Tongue (tissue), 3 donors: ENCODE data around the gene BEND6. TPM values are rescaled to one million over a fixed set of nuclear protein-coding genes. Genes with fewer than 3 reads are reported as not detected.
A peak's percentile ranks its signal among the peaks of the same experiment; 100 is the strongest.
"Not testable (repeated sequence)": the region's sequence is repeated elsewhere in the genome, so short reads cannot be mapped to it uniquely, and the experiment has no call there.

ENCODE experiments used
- DNase-seq: peaks from one replicate; pipeline ENCODE4 v3.0.0-alpha.2; 2015
- small RNA-seq: library from RNA; depleted of rRNA; stranded (forward); fragments of <200 nt; gene quantifications from one replicate; pipeline ENCODE3, GENCODE V24; 2014; ENCODE audit warnings: low replicate concordance
- total RNA-seq: library from RNA; depleted of rRNA; stranded (reverse); fragments of >200 nt; gene quantifications from one replicate; pipeline ENCODE4 v1.2.3, GENCODE V29; 2014

The BEND6 gene
- total RNA-seq, 1 donor from 2014 or later, result 4.9 TPM

DNA sequence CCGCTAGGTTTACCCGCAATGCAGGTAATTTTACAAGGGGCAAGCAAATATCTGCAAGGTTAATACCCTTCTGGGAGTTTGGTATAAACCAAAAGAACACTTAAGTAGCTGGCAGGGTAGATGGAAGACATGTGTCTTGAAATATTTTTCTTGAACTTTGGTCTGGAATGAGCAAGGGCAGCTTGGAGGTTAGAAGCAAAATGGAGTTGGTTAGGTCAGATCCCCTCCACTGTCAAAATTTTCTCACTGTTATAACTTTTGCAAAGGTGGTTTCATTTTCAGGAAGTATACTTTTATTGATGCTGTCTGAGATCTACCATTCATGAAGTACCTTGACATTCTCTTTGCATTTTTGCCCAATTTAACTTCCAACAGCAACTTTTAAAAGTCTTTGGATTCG, 78.3 kb downstream of the BEND6 start:
- DNase-seq, result no peak

DNA sequence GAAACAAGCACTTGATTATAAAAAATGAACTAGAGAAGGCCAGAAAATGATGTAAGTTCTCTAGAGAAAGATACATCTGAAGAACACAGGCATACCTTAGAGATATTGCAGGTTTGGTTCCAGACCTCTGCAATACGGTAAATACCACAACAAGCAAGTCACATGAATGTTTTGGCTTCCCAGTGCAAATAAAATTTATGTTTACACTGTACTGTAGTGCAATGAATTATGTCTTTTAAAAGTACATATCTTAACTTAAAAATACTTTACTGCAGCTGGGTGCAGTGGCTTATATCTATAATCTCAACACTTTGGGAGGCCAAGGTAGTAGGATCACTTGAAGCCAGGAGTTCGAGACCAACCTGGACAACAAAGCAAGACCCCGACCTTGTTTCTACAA, 80.6 kb downstream of the BEND6 start:
- no peak for DNase-seq

DNA sequence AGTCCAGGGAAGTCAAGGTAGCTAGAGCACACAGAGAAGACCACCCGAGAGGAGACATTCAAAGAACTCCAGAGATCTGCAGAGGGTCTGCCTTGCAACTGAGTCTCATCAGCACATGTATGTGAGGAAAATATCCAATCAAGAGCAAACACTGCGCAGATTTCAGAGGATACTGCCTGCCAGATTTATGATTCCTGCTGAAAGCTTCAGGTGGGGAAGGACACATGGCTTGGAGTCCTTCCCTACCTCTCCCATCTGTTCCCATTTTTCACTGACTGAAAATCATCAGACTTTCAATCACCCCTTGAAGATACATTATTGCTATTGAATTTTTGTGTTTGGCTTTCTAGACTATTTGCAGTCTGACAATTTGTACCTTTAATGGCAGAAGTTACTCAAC, 84.0 kb downstream of the BEND6 start:
- no peak for DNase-seq

DNA sequence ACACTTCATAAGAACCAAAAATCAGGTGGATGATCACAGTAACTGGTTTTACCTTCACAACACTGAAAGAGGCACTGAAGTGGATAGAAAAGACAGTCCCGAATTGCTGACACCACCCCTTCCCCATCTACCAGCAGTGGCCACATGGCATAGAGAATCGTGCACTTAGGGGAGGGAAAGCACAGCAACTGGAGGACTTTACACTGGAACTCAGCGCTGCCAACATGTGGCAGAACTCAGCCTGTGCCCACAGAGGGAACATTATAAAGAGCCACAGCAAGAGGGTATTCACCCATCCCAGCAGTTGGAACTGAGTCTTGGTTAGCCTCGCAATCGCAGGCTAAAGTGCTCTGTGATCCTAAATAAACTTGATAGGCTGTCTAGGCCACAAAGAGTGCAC, 85.1 kb downstream of the BEND6 start:
- no peak for DNase-seq

DNA sequence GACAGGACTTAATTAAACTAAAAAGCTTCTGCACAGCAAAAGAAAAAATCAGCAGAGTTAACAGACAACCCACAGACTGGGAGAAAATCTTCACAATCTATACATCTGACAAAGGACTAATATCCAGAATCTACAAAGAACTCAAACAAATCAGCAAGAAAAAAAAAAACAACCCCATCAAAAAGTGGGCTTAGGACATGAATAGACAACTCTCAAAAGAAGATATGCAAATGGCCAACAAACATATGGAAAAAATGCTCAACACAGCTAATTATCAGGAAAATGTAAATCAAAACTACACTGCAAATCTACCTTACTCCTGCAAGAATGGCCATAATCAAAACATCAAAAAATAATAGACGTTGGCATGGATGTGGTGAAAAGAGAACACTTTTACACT, 89.2 kb downstream of the BEND6 start:
- DNase-seq, result not testable (repeated sequence)

DNA sequence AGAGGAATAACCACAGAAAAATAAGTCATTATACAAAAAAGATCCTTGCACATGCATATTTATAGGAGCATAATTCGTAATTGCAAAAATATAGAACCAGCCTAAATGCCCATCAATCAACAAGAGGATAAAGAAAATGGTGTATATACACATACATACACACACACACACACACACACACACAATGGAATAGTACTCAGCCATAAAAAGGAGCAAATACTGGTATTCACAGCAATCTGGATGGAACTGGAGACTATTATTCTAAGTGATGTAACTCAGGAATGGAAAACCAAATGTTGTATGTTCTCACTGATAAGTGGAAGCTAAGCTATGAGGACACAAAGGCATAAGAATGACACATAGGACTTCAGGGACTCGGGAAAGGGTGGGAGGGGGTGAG, 89.7 kb downstream of the BEND6 start:
- DNase-seq, result no peak

DNA sequence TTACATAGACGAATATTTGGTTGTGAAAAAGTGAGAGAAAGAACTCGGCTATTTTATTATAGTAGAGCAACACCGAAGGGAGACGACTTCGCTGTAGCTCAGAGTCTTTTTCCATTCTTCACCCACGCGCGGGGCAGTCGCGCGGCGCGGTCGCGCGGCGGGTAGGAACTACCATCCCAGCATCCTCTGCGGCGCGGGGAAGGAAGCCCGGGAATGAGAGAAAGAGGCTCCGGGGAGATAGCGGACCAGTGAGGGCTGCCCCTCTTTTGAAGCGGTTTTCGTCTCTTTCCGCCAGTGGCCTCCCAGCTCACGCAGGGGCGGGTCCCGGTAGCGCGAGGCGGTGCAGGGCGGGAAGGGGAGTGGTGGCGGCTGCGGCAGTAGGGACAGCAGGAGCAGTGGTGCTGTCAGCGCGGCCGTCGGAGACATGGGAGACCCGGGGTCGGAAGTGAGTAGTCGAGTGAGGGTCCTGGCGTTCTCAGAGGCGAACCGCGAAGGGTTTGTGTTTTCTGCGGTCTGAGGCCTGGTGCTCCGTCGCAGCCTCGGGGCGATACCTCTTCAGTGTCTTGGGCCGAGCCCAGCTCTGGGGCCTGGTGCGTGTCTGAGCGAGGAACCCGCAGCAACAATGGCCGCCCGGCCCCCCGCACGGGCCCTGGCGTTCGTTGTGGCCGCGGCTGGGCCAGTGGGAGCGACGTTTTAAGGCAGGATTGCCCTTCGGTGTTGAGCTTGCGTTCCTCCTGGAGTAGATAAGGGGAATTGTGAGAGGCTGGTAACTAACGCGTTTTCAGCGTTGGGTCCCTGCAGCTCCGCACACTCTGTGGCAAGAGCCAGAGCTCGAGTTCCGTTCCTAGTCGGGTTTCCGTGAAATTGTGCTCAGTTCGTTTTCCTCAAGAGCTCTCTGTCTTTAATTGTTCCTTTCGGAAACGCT, 91.7 kb downstream of the BEND6 start, which contains the start of gene KIAA1586:
Gene KIAA1586 (plus strand): TSS at position 362 of the 925 bp plus-strand sequence. CDS start 63 bp downstream, at position 425.
- DNase-seq, result peak; percentile 96

DNA sequence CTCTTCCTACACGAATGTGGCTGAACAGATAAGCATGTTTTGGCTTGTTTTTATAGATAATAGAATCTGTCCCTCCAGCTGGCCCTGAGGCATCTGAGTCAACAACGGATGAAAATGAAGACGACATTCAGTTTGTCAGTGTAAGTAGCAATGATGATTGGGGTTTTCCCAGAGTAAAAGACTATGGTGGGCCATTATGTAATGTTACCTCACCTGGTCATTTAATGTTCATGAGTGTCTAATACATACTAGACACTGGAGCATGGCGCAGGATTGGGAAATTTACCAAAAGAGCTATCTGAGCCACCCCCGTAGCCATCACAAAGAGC, 92.3 kb downstream of the BEND6 start:
- not testable (repeated sequence) for DNase-seq

DNA sequence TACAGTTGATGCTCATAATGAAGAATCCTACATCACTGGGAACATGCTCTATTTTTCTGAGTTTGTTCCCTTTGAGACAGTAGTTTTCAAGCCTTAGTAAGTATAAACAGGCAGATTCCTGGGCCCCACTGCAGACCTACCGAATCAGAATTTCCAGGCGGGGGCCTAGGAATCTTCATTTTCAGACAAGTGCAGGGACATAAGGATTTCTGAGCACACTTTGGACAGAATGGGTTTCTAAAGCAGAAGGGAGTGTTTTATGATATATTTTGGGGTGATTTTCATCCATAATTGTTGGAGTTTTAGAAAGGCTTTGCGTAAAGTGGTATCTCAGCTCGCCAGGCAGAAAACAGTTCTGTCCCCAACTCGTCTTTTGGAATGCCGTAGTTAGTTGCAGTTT, 93.0 kb downstream of the BEND6 start:
- not testable (repeated sequence) for DNase-seq

DNA sequence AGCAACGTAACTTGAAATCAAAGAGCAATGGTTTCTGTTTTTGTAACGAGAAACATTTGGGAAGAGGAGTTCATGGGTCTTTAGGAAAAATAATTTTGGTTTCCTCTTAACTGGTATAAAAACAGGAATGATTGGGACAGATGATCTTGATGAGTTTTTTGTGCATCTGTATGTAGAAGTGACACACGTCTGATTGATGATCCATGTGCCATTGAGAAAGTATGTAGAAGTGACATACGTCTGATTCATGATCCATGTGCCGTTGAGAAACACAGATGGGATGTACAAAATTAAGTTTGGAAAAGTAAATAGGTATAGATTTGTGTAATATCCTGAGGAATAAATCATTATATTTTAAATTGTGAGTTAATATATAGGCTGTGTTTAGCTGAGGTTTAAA, 93.7 kb downstream of the BEND6 start:
- DNase-seq, result no peak

DNA sequence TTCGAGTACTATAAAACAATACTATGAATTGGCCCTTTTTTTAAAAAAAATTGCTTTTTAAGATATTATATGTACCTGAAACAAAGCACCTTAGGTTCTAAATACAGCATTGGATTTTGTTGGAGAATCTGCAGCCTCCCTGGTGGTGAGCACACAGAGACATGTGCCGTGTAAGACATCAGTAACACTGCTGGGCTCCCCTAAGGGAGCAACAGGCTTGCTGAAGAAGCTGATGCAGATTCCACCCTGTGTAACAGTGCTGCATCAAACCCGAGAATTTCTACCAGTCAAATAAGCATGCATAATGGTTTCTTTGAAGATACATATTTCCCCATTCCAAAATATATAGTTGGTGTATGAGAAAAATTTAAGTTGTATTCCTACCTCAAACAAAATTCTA, 108.9 kb downstream of the BEND6 start:
- DNase-seq, result no peak

DNA sequence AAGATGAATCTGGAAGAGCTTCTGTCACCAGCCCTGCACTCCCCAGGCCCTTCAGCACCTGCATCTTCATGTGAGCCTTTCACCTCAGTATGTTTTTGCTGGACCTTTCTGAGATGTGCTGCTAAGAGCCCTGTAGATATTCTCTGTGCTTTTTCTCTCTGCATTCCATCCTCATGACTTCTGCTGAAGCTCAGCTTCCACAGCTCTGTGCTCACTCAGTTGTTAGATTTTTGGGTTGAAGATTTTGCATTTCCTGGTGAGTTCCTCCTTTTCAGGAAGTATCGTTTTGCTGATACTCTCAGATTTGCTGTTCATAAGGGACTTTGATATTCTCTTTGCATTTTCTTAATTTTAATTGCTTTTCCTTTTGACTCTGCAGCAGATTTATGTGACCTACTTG, 109.9 kb downstream of the BEND6 start:
- DNase-seq, result no peak

DNA sequence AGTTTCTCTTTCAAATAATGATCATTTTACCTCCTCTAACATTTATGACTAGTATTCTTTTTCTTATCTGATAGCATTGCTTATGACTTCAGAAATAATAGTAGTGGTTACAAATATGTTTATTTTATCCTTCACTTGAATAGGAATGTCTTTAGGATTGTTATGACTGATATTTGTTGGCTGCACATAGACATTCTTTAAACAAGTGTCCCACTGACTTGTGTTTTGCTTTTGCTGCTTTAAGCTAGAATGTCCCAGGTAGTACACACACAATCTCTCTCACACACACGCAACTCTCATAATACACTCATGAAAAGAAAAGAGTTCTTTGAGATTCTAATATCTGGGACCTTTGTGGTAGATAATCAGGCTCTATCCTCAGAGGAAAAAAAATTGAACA, 113.2 kb downstream of the BEND6 start:
- no peak for DNase-seq

DNA sequence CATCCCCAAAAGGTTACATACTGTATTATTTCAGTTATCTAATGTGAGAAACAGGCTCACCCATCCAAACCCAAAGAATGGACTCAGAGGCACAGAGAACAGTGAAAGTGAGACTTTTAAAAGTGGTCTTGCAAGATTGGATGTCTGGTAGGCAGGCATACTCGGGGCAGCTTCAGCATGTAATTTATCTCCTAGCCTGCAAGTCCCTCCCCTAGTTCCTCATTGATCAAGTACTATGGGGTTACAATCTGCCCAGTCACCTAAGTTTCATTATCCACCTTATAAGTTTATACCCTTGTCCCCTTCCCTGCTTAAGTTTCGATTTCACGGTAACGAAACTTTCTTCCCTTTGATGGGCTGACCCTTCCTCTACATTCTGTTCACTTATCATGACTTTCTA, 114.3 kb downstream of the BEND6 start:
- DNase-seq, result no peak

DNA sequence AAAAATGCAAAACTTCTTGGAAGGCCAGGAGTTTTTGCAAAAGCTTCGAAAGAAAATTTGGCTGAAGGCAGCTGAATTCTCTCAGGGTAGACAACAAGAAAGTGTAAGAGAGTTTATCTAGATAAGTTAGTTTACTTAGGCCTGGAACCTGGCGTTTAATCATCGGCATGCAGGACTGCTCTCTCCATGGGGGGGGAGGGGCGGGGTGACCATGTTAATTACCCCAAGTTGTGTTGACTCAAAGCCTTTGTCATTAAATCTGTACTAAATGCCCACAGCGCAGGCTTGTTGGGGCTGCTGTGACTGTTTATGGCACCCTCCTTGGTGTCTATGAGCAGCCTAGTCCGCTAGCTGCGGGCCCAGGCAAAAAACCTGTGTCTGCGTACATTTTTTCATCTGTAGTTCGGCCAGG, 115.0 kb downstream of the BEND6 start:
- no peak for DNase-seq

DNA sequence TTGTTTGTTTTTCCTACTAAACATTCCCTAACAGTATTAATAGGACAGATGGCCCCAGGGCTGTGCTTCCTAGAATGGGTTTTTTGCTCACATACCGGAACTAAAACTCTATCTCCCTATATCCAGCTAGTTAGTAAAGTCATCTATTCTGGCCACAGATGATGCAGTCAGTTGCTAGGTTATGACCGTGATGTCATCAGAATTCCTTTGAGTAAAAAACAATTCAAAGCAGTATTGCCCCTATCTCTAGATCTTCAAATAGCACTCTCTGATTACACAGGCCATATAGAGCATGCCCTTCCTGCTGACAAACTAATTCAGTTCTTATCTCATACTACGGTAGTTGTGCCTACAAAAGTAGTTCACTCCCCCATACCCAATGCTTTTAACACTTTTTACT, 117.2 kb downstream of the BEND6 start:
- no peak for DNase-seq

DNA sequence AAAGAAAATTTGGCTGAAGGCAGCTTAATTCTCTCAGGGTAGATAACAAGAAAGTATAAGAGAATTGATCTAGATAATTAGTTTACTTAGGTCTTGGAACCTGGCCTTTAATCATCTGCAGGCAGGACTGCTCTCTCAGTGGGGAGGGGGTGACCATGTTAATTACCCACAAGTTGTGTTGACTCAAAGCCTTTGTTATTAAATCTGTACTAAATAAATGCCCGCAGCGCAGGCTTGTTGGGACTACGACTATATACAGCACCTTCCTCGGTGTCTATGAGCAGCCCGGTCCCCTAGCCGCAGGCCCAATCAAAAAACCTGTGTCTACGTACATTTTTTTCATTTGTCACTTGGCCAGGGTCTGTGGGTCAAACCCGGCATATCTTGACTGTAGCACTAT, 119.5 kb downstream of the BEND6 start:
- no peak for DNase-seq

DNA sequence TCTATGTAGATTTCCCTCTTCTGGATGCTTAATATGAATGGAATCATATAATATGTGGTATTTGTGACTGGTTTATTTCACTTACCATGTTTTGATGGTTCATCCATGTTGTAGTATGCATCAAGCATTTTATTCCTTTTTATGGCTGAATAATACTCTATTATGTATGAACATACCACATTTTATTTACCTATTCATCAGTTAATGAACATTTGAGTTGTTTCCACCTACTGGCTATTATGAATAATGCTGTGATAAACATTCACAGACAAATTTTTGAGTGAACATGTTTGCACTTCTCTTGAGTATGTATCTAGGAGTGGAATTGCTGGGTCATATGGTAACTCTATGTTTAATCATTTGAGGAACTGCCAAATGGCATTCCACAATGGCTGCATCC, 120.2 kb downstream of the BEND6 start:
- no peak for DNase-seq

Small RNA genes within 50 kb of the gene (small RNA-seq; reads per million reads assigned to genes)
- gene FTH1P15 (not detected), gene RNU6-626P (not detected)

Other genes with a start within 250 kb of the BEND6 start
- gene KIAA1586, start 91.6 kb downstream of the BEND6 start, total RNA-seq, result 25.6 TPM
- 94.6 TPM for gene ZNF451, start 135.1 kb downstream of the BEND6 start, total RNA-seq
- gene BAG2, start 217.2 kb downstream of the BEND6 start, total RNA-seq, result 11.6 TPM